Ovary (tissue), 3 donors: ENCODE results near the gene PLEKHO2.
"Not testable (repeated sequence)": the region's sequence is repeated elsewhere in the genome, so short reads cannot be mapped to it uniquely, and the experiment has no call there.

ENCODE experiments used
- EP300 ChIP-seq: sonication (generic); formaldehyde crosslinking; IDR thresholded peaks from one replicate; pipeline ENCODE4 v1.6.1; 2017; ENCODE audit warnings: antibody characterized with exemption
- POLR2A ChIP-seq: fragments of 450-650 bp; IDR thresholded peaks from one replicate; pipeline ENCODE4 v1.6.1; 2017; ENCODE audit warnings: antibody characterized with exemption, mild to moderate bottlenecking, moderate library complexity
- TF ChIP-seq, protein P1 (sequence below), 3 donors: fragments of 450-650 bp in 2 of 3; fragments of 200-600 bp in 1 of 3; IDR thresholded peaks; one replicate each; pipeline versions ENCODE4 v1.5.1 to v1.8.0; 2016 to 2022; ENCODE audit warnings: antibody characterized with exemption in 3 of 3, mild to moderate bottlenecking in 1 of 3
- donor health status: DM: no; HTN: no; CAD: no.

DNA sequence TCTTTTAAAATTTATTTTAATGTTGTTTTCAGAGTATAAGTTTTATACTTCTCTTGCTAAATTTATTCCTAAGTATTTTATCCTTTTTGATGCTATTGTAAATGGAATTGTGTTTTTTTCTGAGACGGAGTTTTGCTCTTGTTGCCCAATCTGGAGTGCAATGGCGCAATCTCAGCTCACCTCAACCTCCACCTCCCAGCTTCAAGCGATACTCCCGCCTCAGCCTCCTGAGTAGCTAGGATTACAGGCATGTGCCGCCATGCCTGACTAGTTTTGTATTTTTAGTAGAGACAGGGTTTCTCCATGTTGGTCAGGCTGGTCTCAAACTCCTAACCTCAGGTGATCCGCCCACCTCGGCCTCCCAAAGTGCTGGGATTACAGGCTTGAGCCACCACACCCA, 46.4 kb upstream of the PLEKHO2 start:
- TF ChIP-seq, protein P1, sequence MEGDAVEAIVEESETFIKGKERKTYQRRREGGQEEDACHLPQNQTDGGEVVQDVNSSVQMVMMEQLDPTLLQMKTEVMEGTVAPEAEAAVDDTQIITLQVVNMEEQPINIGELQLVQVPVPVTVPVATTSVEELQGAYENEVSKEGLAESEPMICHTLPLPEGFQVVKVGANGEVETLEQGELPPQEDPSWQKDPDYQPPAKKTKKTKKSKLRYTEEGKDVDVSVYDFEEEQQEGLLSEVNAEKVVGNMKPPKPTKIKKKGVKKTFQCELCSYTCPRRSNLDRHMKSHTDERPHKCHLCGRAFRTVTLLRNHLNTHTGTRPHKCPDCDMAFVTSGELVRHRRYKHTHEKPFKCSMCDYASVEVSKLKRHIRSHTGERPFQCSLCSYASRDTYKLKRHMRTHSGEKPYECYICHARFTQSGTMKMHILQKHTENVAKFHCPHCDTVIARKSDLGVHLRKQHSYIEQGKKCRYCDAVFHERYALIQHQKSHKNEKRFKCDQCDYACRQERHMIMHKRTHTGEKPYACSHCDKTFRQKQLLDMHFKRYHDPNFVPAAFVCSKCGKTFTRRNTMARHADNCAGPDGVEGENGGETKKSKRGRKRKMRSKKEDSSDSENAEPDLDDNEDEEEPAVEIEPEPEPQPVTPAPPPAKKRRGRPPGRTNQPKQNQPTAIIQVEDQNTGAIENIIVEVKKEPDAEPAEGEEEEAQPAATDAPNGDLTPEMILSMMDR (IDR thresholded peaks at IDR 0.05): not testable (repeated sequence)
- TF ChIP-seq POLR2A, EP300: not testable (repeated sequence)
